Glutamatergic neuron (in vitro differentiated cells): ENCODE measurements around the gene MEGF11. TPM values are rescaled to one million over a fixed set of nuclear protein-coding genes. Genes with fewer than 3 reads are reported as not detected.

ENCODE experiments used
- DNase-seq: peaks from one replicate; pipeline ENCODE4 v3.0.0; 2022
- H3K27ac Mint-ChIP-seq: one replicate; pipeline ENCODE4 v1.8.0; 2020; ENCODE audit warnings: mild to moderate bottlenecking, mixed read lengths, inconsistent platforms; ENCODE audit not compliant: unreplicated experiment
- H3K27me3 Mint-ChIP-seq: one replicate; pipeline ENCODE4 v1.8.0; 2020; ENCODE audit warnings: mild to moderate bottlenecking, moderate library complexity, mixed read lengths, inconsistent platforms; ENCODE audit not compliant: unreplicated experiment
- H3K36me3 Mint-ChIP-seq: one replicate; pipeline ENCODE4 v1.8.0; 2020; ENCODE audit warnings: mild to moderate bottlenecking, mixed read lengths, inconsistent platforms; ENCODE audit not compliant: unreplicated experiment
- H3K4me1 Mint-ChIP-seq: one replicate; pipeline ENCODE4 v1.8.0; 2020; ENCODE audit warnings: mild to moderate bottlenecking, low read depth, mixed read lengths, inconsistent platforms; ENCODE audit not compliant: unreplicated experiment
- H3K4me3 Mint-ChIP-seq: one replicate; pipeline ENCODE4 v1.8.0; 2020; ENCODE audit warnings: mild to moderate bottlenecking, mixed read lengths, inconsistent platforms; ENCODE audit not compliant: unreplicated experiment
- H3K9me3 Mint-ChIP-seq: one replicate; pipeline ENCODE4 v1.8.0; 2020; ENCODE audit warnings: mild to moderate bottlenecking, moderate library complexity, mixed read lengths, inconsistent platforms; ENCODE audit not compliant: unreplicated experiment
- CTCF ChIP-seq: fragments of 200-600 bp; sonication (generic); IDR thresholded peaks from one replicate; pipeline ENCODE4 v1.5.0; 2021; ENCODE audit not compliant: partially characterized antibody, unreplicated experiment
- total RNA-seq: library from RNA; stranded (reverse); fragmentation: NEBNext Ultra II Directional; extraction: Animal tissue kit (Norgen Biotek cat#: 25700); gene quantifications from one replicate; pipeline ENCODE4 v1.2.1, GENCODE V29; 2021; ENCODE audit not compliant: unreplicated experiment

The MEGF11 gene
- total RNA-seq, 1 donor from 2014 or later, result 2.6 TPM

GRCh38 chr15:66032006-66032405 is 221.5 kb downstream of the MEGF11 start:
- TF ChIP-seq CTCF, result no peak
- no peak for DNase-seq
- H3K27me3 Mint-ChIP-seq, result peaks cover 3% of the 10 kb centered on the region
- no peak overlapping the region for H3K4me3 Mint-ChIP-seq
- peaks cover 4% of the 10 kb centered on the region for H3K9me3 Mint-ChIP-seq
- H3K4me1 Mint-ChIP-seq, result peaks cover 10% of the 10 kb centered on the region
- H3K36me3 Mint-ChIP-seq, result peaks cover 15% of the 10 kb centered on the region
- H3K27ac Mint-ChIP-seq, result no peak overlapping the region

- Mint-ChIP-seq H3K4me3 (no peak overlapping the region), H3K36me3 (peaks cover 15% of the 10 kb centered on the region), H3K9me3 (peaks cover 4% of the 10 kb centered on the region), H3K27me3 (peaks cover 3% of the 10 kb centered on the region), H3K27ac (no peak overlapping the region), H3K4me1 (no peaks in the 10 kb centered on the region)
- DNase-seq, result no peak
- no peak for TF ChIP-seq CTCF
Measured at GRCh38 chr15:66030650-66031049, 222.9 kb downstream of the MEGF11 start.

GRCh38 chr15:66029650-66030049 is 223.9 kb downstream of the MEGF11 start:
- peaks cover 15% of the 10 kb centered on the region for H3K36me3 Mint-ChIP-seq
- H3K27ac Mint-ChIP-seq, result no peak overlapping the region
- no peak for DNase-seq
- no peak overlapping the region for H3K4me3 Mint-ChIP-seq
- no peak for TF ChIP-seq CTCF
- peaks cover 3% of the 10 kb centered on the region for H3K27me3 Mint-ChIP-seq
- no peaks in the 10 kb centered on the region for H3K4me1 Mint-ChIP-seq
- peaks cover 4% of the 10 kb centered on the region for H3K9me3 Mint-ChIP-seq

GRCh38 chr15:66027268-66027805 is 226.2 kb downstream of the MEGF11 start:
- H3K27ac Mint-ChIP-seq, result no peak overlapping the region
- TF ChIP-seq CTCF, result no peak
- no peak overlapping the region for H3K4me3 Mint-ChIP-seq
- peaks cover 3% of the 10 kb centered on the region for H3K27me3 Mint-ChIP-seq
- peaks cover under 1% of the 10 kb centered on the region for H3K9me3 Mint-ChIP-seq
- DNase-seq, result no peak
- H3K4me1 Mint-ChIP-seq, result no peaks in the 10 kb centered on the region
- peaks cover 11% of the 10 kb centered on the region for H3K36me3 Mint-ChIP-seq

- peaks cover 5% of the 10 kb centered on the region for H3K27me3 Mint-ChIP-seq
- no peaks in the 10 kb centered on the region for H3K9me3 Mint-ChIP-seq
- no peaks in the 10 kb centered on the region for H3K36me3 Mint-ChIP-seq
- H3K27ac Mint-ChIP-seq, result no peak overlapping the region
- TF ChIP-seq CTCF, result no peak
- DNase-seq, result no peak
- H3K4me3 Mint-ChIP-seq, result no peak overlapping the region
- no peaks in the 10 kb centered on the region for H3K4me1 Mint-ChIP-seq
Measured at GRCh38 chr15:66025972-66026371, 227.6 kb downstream of the MEGF11 start.
